Loucy (cell line): ENCODE measurements around the gene PTPRN2.

Source experiments
- CTCF ChIP-seq: fragments of 200-600 bp; sonication (generic); conservative IDR thresholded peaks from 2 replicates; pipeline ENCODE4 v1.5.1; 2014; ENCODE audit warnings: mild to moderate bottlenecking, antibody characterized with exemption, low read length
- EZH2phosphoT487 ChIP-seq: fragments of 200-600 bp; IDR thresholded peaks from 2 replicates; pipeline ENCODE4 v1.6.1; 2018; ENCODE audit warnings: antibody characterized with exemption, mild to moderate bottlenecking, moderate library complexity, borderline replicate concordance

DNA sequence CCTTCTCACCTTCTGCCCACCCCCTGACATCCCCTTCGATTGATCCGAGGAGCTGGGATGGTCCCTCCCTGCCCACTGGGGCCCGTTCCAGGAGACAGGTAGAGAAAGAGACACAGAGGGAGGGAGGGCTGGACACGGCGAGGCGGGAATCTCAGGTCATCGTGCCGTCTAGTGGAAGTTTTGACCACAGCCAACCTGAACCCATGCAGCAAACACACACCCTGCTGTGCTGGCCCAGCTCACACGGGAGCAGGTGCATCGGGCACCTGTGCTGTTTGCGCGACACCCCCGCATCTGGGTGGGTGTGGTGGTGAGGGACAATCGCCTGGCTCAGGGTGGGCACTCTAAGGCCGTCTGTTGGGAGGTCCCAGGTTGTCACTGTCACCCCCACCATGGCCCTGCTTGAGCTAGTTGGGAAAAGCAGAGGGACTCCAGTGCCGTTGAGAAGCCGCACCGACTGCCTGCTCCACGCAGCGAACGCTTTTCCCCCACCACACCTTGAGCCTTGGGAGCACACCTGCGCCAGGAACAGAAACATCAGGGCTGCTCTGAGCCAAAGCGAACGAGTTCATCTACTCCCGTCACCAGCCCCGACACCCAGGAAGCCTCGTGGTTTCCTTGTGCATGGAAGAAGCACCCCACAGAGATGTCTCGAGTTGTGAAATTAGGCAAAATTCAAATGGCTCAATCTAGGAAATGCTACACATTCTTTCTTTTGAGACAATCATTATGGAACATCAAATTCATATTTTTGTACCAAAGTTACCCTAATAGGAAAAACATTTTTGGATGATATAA lies 965.0 kb downstream of the PTPRN2 start:
- TF ChIP-seq CTCF (no peak), EZH2phosphoT487 (no peak)
